Aorta (tissue), 5 donors: ENCODE data around the gene FRMD4A. TPM values are rescaled to one million over a fixed set of nuclear protein-coding genes. Genes with fewer than 3 reads are reported as not detected.

ENCODE experiments used
- ATAC-seq: fragments of 200-7000 bp; cut with Tn5 transposase; one replicate; pipeline ENCODE4 v1.9.1; 2022; ENCODE audit warnings: moderate library complexity; ENCODE audit not compliant: low FRiP score
- DNase-seq, 2 donors: peaks; one replicate each; pipeline ENCODE4 v3.0.0-alpha.2; 2020
- H3K27ac ChIP-seq, 2 donors: one replicate each; pipeline ENCODE4 v1.5.1; 2013; ENCODE audit warnings: low read length in 2 of 2, mild to moderate bottlenecking in 2 of 2, moderate library complexity in 2 of 2, control low read depth in 1 of 2, inconsistent platforms in 1 of 2, low read depth in 1 of 2
- H3K27me3 ChIP-seq, 2 donors: one replicate each; pipeline ENCODE4 v1.6.1; 2013; ENCODE audit warnings: control low read depth in 1 of 2, low read length in 1 of 2, mild to moderate bottlenecking in 1 of 2, moderate library complexity in 1 of 2; ENCODE audit not compliant: insufficient read depth in 2 of 2, control insufficient read depth in 1 of 2
- H3K36me3 ChIP-seq, 2 donors: one replicate each; pipeline ENCODE4 v1.6.1; 2013; ENCODE audit warnings: control low read depth in 1 of 2, low read length in 1 of 2, mild to moderate bottlenecking in 1 of 2; ENCODE audit not compliant: insufficient read depth in 2 of 2, control insufficient read depth in 1 of 2
- H3K4me1 ChIP-seq, 2 donors: one replicate each; pipeline ENCODE4 v1.6.1; 2013; ENCODE audit warnings: low read length in 2 of 2, control low read depth in 1 of 2, mild to moderate bottlenecking in 1 of 2, moderate library complexity in 1 of 2; ENCODE audit not compliant: insufficient read depth in 2 of 2, control insufficient read depth in 1 of 2
- H3K4me3 ChIP-seq, 2 donors: one replicate each; pipeline ENCODE4 v1.5.1; 2013; ENCODE audit warnings: low read length in 2 of 2, control low read depth in 1 of 2, mild to moderate bottlenecking in 1 of 2
- H3K9me3 ChIP-seq: one replicate; pipeline ENCODE4 v1.6.1; 2013; ENCODE audit warnings: mild to moderate bottlenecking, low read length; ENCODE audit not compliant: control insufficient read depth
- WGBS, 2 donors: extraction: QIAGEN DNeasy Blood & Tissue Kit; methylation state at CpG; one replicate each; pipeline ENCODE4 v1.1.7; 2013; 5-methylcytosine and 5-hydroxymethylcytosine counted together
- intact Hi-C, 2 donors: fragments of 100-400 bp; cut with DNase I; formaldehyde crosslinking; loops; one replicate each; pipeline versions ENCODE4 v1.14.2 to v1.15.0; 2022
- polyA plus RNA-seq, 2 donors: library from polyadenylated mRNA; stranded (reverse); fragments of 200-250 nt; gene quantifications; one replicate each; pipeline ENCODE4 v1.2.3, GENCODE V29; 2013
- total RNA-seq, 2 donors: library from RNA; stranded (reverse); fragmentation: NEBNext Ultra II Directional; extraction: Animal tissue kit (Norgen Biotek cat#: 25700); gene quantifications; one replicate each; pipeline ENCODE4 v1.2.1, GENCODE V29; 2021
- donor health status: healthy with polysubstance abuse.
- donor health status: Bipolar disorder and iron deficiency.
- donor health status: DM: no; HTN: no; CAD: no.
- donor health status: DM: no; HTN: no; CAD: no.
- donor health status: DM: yes; HTN: yes; CAD: no.

FRMD4A gene
- total and polyA plus RNA-seq, 4 donors: 11.4 to 65.6 (median 39.7) TPM

DNA sequence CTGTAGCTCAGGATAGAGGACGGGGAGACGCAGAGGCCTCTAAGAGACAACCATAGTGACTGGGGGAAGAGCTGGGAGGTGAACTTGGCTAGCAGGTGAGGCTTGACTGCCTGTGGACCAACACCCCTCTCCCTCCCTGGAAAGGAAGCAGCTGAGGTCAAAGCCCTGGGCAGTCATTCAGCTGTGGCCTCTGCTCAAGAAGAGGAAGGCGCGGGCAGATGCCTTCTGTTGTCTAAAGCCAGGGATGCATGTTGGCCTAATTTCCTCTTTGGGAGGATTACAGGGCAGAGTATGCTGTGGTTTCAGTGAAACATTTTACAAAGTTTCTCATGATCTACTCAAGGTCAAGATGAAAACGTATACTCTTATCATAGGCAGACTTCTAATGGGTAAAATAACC is 416.8 kb downstream of the FRMD4A start:
- peaks cover 0 to 3% of the 10 kb centered on the region in 2 donors for H3K4me1 ChIP-seq
- DNase-seq: peak in 1 of 2 donors; percentile 73

DNA sequence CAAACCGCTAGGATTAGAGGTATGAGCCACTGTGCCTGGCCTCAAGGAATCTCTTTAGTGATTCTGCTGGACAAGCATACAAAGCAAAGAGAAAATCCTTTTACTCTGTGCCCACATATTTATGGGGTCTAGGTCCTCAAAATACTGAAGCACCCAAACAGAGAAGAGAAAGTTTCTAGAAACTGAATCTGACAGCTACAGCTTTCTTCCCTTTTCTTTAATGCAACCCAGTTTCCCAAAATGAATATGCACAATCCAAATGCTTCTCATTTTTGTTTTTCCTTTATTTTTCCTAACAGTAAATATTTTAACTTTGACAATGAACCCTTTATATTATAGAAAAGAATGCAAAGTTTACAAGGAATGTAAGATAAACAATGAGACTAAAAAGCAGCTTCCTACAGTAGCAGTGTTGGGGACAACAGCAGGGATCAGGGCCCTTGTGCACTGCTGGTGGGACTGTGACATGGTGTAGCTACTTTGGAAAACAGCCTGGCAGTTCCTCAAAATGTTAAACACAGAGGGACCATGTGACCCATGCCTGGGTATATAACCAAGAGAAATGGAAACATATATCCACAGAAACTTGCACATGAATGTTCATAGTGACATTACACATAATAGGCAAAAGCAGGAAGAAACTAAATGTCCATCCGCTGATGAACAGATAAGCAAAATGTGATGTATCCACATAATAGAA is 418.8 kb downstream of the FRMD4A start:
- no peak for ATAC-seq
- H3K27ac ChIP-seq: no peak overlapping the region
- no peak overlapping the region for H3K4me3 ChIP-seq
- intact Hi-C loops: no loop called here
- no peak for DNase-seq
- H3K36me3 ChIP-seq: no peaks in the 10 kb centered on the region
- H3K9me3 ChIP-seq: peaks cover 2% of the 10 kb centered on the region
- H3K27me3 ChIP-seq: no peaks in the 10 kb centered on the region
- WGBS, 2 donors: 89 to 95% methylated on average over 2 of the region's 2 CpGs
- peaks cover 0 to 3% of the 10 kb centered on the region in 2 donors for H3K4me1 ChIP-seq

More for the DNA sequence above, 416.8 kb downstream of the FRMD4A start:
- Histone ChIP-seq H3K4me3 (no peak overlapping the region), H3K9me3 (peaks cover 2% of the 10 kb centered on the region), H3K27me3 (no peaks in the 10 kb centered on the region), H3K27ac (no peak overlapping the region), H3K36me3 (no peaks in the 10 kb centered on the region)
- ATAC-seq: peak; percentile 20
- 74 to 77% methylated on average over 5 of the region's 5 CpGs for WGBS, 2 donors
- intact Hi-C loops: no loop called here

DNA sequence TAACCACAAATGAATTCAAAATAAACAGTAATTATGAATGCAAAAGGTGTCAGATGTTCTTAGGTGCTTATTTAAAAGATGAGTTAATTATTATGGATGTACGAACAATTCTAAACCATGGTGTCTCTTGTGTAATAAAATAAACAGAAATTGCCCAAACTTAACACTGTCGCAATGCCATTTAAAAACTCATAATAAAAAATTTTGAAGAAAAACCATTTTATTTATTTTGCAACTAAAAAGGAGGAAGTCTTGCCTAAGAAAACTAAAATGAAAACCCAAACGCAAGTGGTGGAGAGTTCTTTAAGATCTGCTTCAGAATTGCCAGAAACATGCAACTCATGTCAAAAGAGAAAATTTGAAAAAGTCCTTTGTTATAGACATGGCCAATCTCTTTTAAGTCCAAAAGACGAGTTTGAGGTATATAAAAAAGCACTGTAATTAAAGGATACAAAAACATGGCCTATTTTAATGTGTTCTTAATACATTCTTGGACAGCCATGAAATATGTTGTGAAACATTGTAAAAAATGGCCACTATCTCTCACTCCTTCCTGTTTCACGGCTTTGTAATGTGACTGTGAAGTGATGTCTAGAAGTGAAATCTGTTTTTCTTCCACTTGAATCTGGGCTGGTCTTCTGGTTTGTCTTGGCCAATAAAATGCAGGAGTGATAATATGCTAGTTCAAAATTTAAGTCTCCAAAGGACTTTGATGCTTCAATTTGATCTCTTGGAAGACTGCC is 421.0 kb downstream of the FRMD4A start:
- DNase-seq (no peak), ATAC-seq (no peak)
- 9 to 16% methylated on average over 5 of the region's 5 CpGs for WGBS, 2 donors
- no peak overlapping the region for H3K4me3 ChIP-seq
- no peak overlapping the region for H3K27ac ChIP-seq
- H3K27me3 ChIP-seq: no peaks in the 10 kb centered on the region
- H3K4me1 ChIP-seq: peaks cover 0 to 3% of the 10 kb centered on the region in 2 donors
- no peaks in the 10 kb centered on the region for H3K36me3 ChIP-seq
- H3K9me3 ChIP-seq: peaks cover 2% of the 10 kb centered on the region
- intact Hi-C loops: no loop called here

DNA sequence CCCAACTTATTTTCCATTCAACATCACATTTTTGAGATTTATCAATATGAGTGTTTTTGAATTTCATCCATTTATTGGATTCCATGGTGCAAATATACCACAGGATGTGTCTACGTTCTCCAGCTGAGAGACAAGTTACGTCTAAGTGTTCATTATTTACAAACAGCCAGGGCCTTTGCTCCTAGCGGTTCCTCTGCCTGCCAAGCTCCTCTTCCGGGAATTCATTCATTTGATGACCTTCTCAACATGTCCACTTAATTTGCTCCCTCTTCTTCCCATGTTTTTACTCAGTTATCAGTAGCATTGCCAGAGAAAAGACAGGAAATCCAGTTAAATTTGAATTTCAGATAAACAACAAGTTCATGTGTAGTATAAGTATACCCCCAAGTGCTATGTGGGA is 422.2 kb downstream of the FRMD4A start:
- Histone ChIP-seq H3K27ac (no peak overlapping the region), H3K4me1 (peaks cover 0 to 3% of the 10 kb centered on the region in 2 donors), H3K36me3 (no peaks in the 10 kb centered on the region), H3K27me3 (no peaks in the 10 kb centered on the region), H3K4me3 (no peak overlapping the region), H3K9me3 (peaks cover 2% of the 10 kb centered on the region)
- DNase-seq: no peak
- no peak for ATAC-seq
- 94 to 99% methylated on average over 4 of the region's 4 CpGs for WGBS, 2 donors
- intact Hi-C loops: no loop called here

DNA sequence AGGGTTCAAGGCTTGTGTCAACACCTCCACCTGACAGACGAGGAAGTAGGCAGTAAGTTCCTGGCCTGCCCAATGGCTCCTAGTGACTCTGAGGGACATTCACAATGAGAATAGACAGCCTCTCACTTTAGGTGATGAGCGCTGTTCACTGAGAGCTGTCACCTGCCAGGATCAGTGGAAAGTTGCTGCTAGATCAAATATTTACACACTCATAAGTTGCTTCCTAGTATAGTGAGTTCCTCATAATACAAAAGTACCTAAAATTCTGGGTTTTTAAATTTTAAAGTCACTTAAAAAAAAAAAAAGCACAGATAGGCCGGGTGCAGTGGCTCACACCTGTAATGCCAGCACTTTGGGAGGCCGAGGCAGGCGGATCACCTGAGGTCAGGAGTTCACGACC is 423.2 kb downstream of the FRMD4A start:
- Histone ChIP-seq H3K27ac (no peak overlapping the region), H3K36me3 (no peaks in the 10 kb centered on the region), H3K27me3 (no peaks in the 10 kb centered on the region), H3K4me1 (peaks cover 0 to 3% of the 10 kb centered on the region in 2 donors), H3K9me3 (peaks cover 2% of the 10 kb centered on the region), H3K4me3 (no peak overlapping the region)
- intact Hi-C loops: no loop called here
- 79 to 89% methylated on average over 6 of the region's 6 CpGs for WGBS, 2 donors
- no peak for ATAC-seq
- no peak for DNase-seq

DNA sequence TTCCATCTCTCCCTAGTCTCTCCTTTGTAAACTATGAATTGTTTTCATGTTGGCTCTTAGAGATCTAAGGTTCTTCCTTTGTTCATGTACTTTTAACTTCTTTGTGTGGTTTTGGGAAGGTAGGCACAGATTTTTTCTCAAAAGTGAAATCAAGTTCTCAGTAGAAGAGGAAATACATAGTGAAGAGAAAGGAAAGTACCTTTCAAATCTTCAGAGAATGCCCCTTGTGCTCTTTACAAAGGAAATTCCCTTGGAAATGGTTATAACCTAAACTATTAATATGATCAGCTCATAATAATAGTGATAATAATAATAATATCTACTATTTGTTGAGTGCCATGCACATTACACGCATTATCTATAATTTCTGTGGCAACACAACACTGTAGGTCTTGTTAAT is 425.4 kb downstream of the FRMD4A start:
- Histone ChIP-seq H3K4me3 (no peak overlapping the region), H3K27ac (no peak overlapping the region), H3K9me3 (peaks cover 2% of the 10 kb centered on the region), H3K4me1 (peaks cover 0 to 3% of the 10 kb centered on the region in 2 donors), H3K36me3 (no peaks in the 10 kb centered on the region), H3K27me3 (no peaks in the 10 kb centered on the region)
- 98 to 100% methylated on average over 1 of the region's 1 CpG for WGBS, 2 donors
- no peak for DNase-seq
- intact Hi-C loops: no loop called here
- ATAC-seq: no peak

DNA sequence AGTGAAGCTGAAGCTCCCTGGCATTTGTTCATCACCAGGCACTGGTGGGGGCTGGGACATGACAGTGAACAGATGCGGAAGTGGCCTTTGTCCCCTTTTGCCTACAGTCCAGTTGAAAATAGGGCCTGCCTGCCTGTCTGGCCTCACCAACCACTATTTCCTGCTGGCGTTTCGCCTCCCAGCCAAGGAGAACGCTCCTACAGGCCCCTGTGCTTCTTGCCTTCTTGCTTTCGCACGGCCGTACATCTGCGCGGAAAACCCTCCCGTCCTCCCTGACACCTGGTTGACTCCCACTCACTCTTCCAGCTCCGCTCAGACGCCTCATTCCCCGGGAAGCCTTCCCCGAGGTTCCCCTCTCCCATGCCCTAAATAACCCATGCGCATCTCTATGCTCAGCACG is 426.7 kb downstream of the FRMD4A start:
- ATAC-seq: no peak
- peak in 1 of 2 donors; percentile 66 for DNase-seq
- intact Hi-C loops: no loop called here
- WGBS, 2 donors: 78 to 79% methylated on average over 16 of the region's 16 CpGs
- H3K4me3 ChIP-seq: no peak overlapping the region
- no peaks in the 10 kb centered on the region for H3K4me1 ChIP-seq
- H3K27ac ChIP-seq: no peak overlapping the region
- no peaks in the 10 kb centered on the region for H3K9me3 ChIP-seq
- H3K27me3 ChIP-seq: no peaks in the 10 kb centered on the region
- no peaks in the 10 kb centered on the region for H3K36me3 ChIP-seq

DNA sequence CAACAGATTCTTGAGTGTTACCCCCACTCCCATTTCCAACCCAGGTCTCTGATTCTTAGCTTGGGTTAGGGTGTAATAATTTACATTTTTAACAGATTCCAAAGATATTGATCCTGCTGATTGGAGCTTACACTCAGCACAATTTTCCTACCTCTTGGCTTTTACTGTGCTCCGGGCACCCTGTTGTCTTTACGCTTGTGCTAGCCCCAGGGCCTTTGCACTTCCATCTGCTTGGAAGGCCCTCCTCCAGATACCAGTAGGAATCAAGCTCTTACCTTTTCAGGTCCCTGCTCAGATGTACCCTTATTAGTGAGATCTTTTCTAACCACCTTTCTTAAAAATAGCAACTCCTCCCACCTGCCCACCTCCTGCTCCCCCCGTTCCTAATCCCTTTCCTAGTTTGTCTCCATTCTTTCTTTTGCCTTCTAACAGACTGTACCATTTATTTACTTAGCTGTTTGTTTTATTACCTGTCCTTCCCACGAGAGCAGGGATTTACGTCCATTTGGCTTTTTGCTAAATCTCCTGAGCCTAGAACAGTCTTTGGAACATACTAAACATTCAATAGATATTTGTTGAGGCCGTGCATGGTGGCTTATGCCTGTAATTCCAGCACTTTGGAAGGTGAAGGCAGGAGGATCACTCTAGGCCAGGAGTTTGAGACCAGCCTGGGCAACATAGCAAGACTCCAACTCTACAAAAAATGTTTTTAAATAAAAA is 427.7 kb downstream of the FRMD4A start:
- H3K4me3 ChIP-seq: no peak overlapping the region
- H3K27ac ChIP-seq: no peak overlapping the region
- H3K36me3 ChIP-seq: no peaks in the 10 kb centered on the region
- ATAC-seq (no peak), DNase-seq (no peak)
- intact Hi-C loops: no loop called here
- no peaks in the 10 kb centered on the region for H3K27me3 ChIP-seq
- 89 to 93% methylated on average over 6 of the region's 6 CpGs for WGBS, 2 donors
- no peaks in the 10 kb centered on the region for H3K4me1 ChIP-seq
- H3K9me3 ChIP-seq: no peaks in the 10 kb centered on the region
